HepG2 (cell line): ENCODE data around the gene FSD2. TPM values are rescaled to one million over a fixed set of nuclear protein-coding genes. Genes with fewer than 3 reads are reported as not detected.

ENCODE experiments used
- ATAC-seq: fragments of 200-7000 bp; cut with Tn5 transposase; 3 replicates; pipeline ENCODE4 v1.9.1; 2020; ENCODE audit warnings: mild to moderate bottlenecking, moderate library complexity
- BruUV-seq: library from RNA; stranded (reverse); fragments of 400-500 nt; replicated peaks from 2 replicates; lab custom pipeline; 2021; lab: Mats Ljungman, UMichigan
- CTCF ChIA-PET: fragments of 300-600 bp; formaldehyde crosslinking; extraction: SDS; loops from one replicate; lab custom pipeline; 2021; ENCODE audit warnings: low total read pairs, inconsistent platforms, low intra/inter-chr PET ratio; lab: Yijun Ruan, JAX
- POLR2A ChIA-PET: fragments of 350-600 bp; sonication (Branson Sonifier 250); formaldehyde crosslinking; loops from one replicate; lab custom pipeline; 2020; ENCODE audit warnings: antibody characterized with exemption, inconsistent platforms; lab: Yijun Ruan, JAX
- DNase-seq: peaks from one replicate; pipeline ENCODE4 v3.0.0-alpha.2; 2015; ENCODE audit warnings: low spot score
- FAIRE-seq: peaks from 3 replicates; lab custom pipeline; 2011; peaks lifted over from hg19 to GRCh38; lab: Jason Lieb, UNC
- H2AFZ ChIP-seq: one replicate; pipeline ENCODE4 v1.6.1; 2011; ENCODE audit warnings: low read length, inconsistent platforms
- H3K27ac ChIP-seq: fragments of 300-600 bp; 3 replicates; pipeline ENCODE4 v1.8.0; 2011; ENCODE audit warnings: mixed run types, mild to moderate bottlenecking, mixed read lengths, low read length, inconsistent platforms; ENCODE audit not compliant: insufficient read depth; ENCODE audit errors: extremely low read length
- H3K27me3 ChIP-seq, 2 experiments: fragments of 200-600 bp in 1 of 2; 2 replicates in 1 of 2; 3 replicates in 1 of 2; pipeline versions ENCODE4 v1.6.0 to v1.8.0; 2011; ENCODE audit warnings: low read length in 2 of 2, mild to moderate bottlenecking in 2 of 2, moderate library complexity in 2 of 2, inconsistent platforms in 1 of 2; ENCODE audit not compliant: insufficient read depth in 2 of 2, control insufficient read depth in 1 of 2
- H3K36me3 ChIP-seq, 2 experiments: fragments of 200-600 bp in 1 of 2; replicated peaks in 1 of 2; 2 replicates in 1 of 2; 3 replicates in 1 of 2; pipeline versions ENCODE4 v1.5.1 to v1.8.0; 2011; ENCODE audit warnings: low read length in 2 of 2, inconsistent platforms in 1 of 2; ENCODE audit not compliant: insufficient read depth in 2 of 2, control insufficient read depth in 1 of 2
- H3K4me1 ChIP-seq: 2 replicates; pipeline ENCODE4 v1.5.1; 2012; ENCODE audit warnings: low read length, inconsistent platforms; ENCODE audit not compliant: insufficient read depth
- H3K4me2 ChIP-seq: 2 replicates; pipeline ENCODE4 v1.6.0; 2011; ENCODE audit warnings: low read depth, low read length, inconsistent platforms
- H3K4me3 ChIP-seq, 3 experiments: fragments of 200-600 bp in 1 of 3; sonication (generic), shearing (Covaris generic) in 1 of 3; replicated peaks in 1 of 3; 2 replicates each; pipeline ENCODE4 v1.5.1; 2011 to 2016; ENCODE audit warnings: low read length in 3 of 3, inconsistent platforms in 2 of 3, low read depth in 2 of 3, mild to moderate bottlenecking in 2 of 3, control low read depth in 1 of 3, mixed read lengths in 1 of 3; ENCODE audit not compliant: insufficient read depth in 1 of 3
- H3K79me2 ChIP-seq: one replicate; pipeline ENCODE4 v1.6.1; 2011; ENCODE audit warnings: low read length, inconsistent platforms; ENCODE audit not compliant: insufficient read depth
- H3K9ac ChIP-seq: 2 replicates; pipeline ENCODE4 v1.6.0; 2011; ENCODE audit warnings: mild to moderate bottlenecking, low read depth, low read length, inconsistent platforms; ENCODE audit not compliant: insufficient read depth
- H3K9me3 ChIP-seq: 2 replicates; pipeline ENCODE4 v1.5.1; 2012; ENCODE audit warnings: mild to moderate bottlenecking, low read length
- H4K20me1 ChIP-seq: 2 replicates; pipeline ENCODE4 v1.6.0; 2011; ENCODE audit warnings: inconsistent platforms, mild to moderate bottlenecking, low read length, moderate library complexity; ENCODE audit not compliant: insufficient read depth
- CCAR2 ChIP-seq: fragments of 200-400 bp; formaldehyde crosslinking; optimal IDR thresholded peaks from 2 replicates; pipeline ENCODE3; 2018; ENCODE audit warnings: low read depth, mild to moderate bottlenecking, low read length, moderate library complexity
- NFYB ChIP-seq: sonication (generic); formaldehyde crosslinking; IDR thresholded peaks from 2 replicates; pipeline ENCODE4 v1.4.0; 2020; ENCODE audit warnings: missing genetic modification reagents
- NR2F2 ChIP-seq: IDR thresholded peaks from 2 replicates; pipeline ENCODE4 v1.6.1; 2012; ENCODE audit warnings: low read depth, inconsistent platforms, borderline replicate concordance
- ZNF121 ChIP-seq: sonication (generic); formaldehyde crosslinking; IDR thresholded peaks from 2 replicates; pipeline ENCODE4 v1.5.0; 2020; ENCODE audit warnings: mild to moderate bottlenecking, missing genetic modification reagents
- WGBS: methylation state at CpG from one replicate; pipeline ENCODE4 v1.1.6; 2017; ENCODE audit warnings: low lambda C conversion rate; 5-methylcytosine and 5-hydroxymethylcytosine counted together
- in situ Hi-C: cut with HindIII; loops from 2 replicates; pipeline ENCODE4 v1.10.0; 2017; ENCODE audit warnings: low pct_unique_long_range_greater_than_20kb; ENCODE audit not compliant: extremely low pct_ligation_motif_present
- intact Hi-C: fragments of 100-400 bp; cut with micrococcal nuclease; formaldehyde crosslinking; loops from one replicate; pipeline ENCODE4 v1.10.0; 2022; ENCODE audit not compliant: unreplicated experiment
- polyA plus RNA-seq, 8 experiments: library from polyadenylated mRNA; depleted of rRNA in 3 of 8; stranded (reverse) in 7 of 8; unstranded in 1 of 8; fragments of >200 nt; fragmentation: Illumina TruSeq in 4 of 8; extraction: Trizol in 4 of 8; gene quantifications; 2 replicates each; pipeline versions ENCODE4 v1.2.1 to v1.2.3, GENCODE V29; 2011 to 2016; ENCODE audit warnings: low read depth in 4 of 8, missing spikeins in 1 of 8, mixed read lengths in 1 of 8; ENCODE audit not compliant: insufficient read depth in 1 of 8
- total RNA-seq, 5 experiments: library from RNA; depleted of rRNA; stranded (reverse); fragments of >200 nt; fragmentation: Illumina TruSeq; extraction: Trizol; gene quantifications; 2 replicates each; pipeline ENCODE4 v1.2.3, GENCODE V29; 2016; ENCODE audit warnings: low read depth in 1 of 5
- TF ChIP-seq, protein P1 (sequence below): sonication (generic); formaldehyde crosslinking; IDR thresholded peaks from one replicate; pipeline ENCODE4 v1.5.1; 2020; ENCODE audit warnings: mild to moderate bottlenecking, missing genetic modification reagents; ENCODE audit errors: not compliant biosample characterization

FSD2 gene
- total and polyA plus RNA-seq, 2 of the 13 experiments (the other 11 are each of a cell fraction or from before 2014, with no cell fraction given), result not detected

DNA sequence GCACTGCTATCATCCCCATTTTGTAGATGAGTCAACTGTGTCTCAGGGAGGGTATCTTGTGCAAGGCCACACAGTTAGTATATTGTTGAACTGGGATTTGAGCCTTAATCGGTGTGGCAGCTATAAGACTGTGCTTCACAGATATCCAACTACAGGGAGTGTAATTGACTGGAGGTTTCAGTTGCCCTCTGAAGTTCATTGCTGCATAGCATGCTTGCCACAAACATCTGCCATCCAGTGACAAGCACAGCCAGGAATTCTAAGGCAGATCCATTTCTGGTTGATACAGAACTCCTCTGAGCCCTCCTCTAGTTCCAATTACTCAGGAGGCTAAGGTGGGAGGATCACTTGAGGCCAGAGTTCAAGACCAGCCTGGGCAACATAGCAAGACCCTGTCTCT lies 16.4 kb downstream of the FSD2 start:
- WGBS, result 33% methylated on average over 1 of the region's 1 CpG
- Histone ChIP-seq H3K79me2 (no peaks in the 10 kb centered on the region), H3K4me2 (no peak overlapping the region), H3K4me3 (no peak overlapping the region), H3K27me3 (no peaks in the 10 kb centered on the region), H4K20me1 (no peaks in the 10 kb centered on the region), H3K27ac (no peak overlapping the region), H3K4me1 (no peaks in the 10 kb centered on the region; the same call in 1 of the 2 replicates), H2AFZ (no peak overlapping the region), H3K9me3 (no peaks in the 10 kb centered on the region), H3K9ac (no peak overlapping the region), H3K36me3 (no peaks in the 10 kb centered on the region)
- DNase-seq, result no peak
- POLR2A ChIA-PET, result no interaction called here
- TF ChIP-seq ZNF121 (CRISPR knock-in tag) (peak; percentile 40; the same call in 1 of the 2 replicates), NR2F2 (no peak), NFYB (CRISPR knock-in tag) (no peak), CCAR2 (no peak)
- TF ChIP-seq, protein P1, sequence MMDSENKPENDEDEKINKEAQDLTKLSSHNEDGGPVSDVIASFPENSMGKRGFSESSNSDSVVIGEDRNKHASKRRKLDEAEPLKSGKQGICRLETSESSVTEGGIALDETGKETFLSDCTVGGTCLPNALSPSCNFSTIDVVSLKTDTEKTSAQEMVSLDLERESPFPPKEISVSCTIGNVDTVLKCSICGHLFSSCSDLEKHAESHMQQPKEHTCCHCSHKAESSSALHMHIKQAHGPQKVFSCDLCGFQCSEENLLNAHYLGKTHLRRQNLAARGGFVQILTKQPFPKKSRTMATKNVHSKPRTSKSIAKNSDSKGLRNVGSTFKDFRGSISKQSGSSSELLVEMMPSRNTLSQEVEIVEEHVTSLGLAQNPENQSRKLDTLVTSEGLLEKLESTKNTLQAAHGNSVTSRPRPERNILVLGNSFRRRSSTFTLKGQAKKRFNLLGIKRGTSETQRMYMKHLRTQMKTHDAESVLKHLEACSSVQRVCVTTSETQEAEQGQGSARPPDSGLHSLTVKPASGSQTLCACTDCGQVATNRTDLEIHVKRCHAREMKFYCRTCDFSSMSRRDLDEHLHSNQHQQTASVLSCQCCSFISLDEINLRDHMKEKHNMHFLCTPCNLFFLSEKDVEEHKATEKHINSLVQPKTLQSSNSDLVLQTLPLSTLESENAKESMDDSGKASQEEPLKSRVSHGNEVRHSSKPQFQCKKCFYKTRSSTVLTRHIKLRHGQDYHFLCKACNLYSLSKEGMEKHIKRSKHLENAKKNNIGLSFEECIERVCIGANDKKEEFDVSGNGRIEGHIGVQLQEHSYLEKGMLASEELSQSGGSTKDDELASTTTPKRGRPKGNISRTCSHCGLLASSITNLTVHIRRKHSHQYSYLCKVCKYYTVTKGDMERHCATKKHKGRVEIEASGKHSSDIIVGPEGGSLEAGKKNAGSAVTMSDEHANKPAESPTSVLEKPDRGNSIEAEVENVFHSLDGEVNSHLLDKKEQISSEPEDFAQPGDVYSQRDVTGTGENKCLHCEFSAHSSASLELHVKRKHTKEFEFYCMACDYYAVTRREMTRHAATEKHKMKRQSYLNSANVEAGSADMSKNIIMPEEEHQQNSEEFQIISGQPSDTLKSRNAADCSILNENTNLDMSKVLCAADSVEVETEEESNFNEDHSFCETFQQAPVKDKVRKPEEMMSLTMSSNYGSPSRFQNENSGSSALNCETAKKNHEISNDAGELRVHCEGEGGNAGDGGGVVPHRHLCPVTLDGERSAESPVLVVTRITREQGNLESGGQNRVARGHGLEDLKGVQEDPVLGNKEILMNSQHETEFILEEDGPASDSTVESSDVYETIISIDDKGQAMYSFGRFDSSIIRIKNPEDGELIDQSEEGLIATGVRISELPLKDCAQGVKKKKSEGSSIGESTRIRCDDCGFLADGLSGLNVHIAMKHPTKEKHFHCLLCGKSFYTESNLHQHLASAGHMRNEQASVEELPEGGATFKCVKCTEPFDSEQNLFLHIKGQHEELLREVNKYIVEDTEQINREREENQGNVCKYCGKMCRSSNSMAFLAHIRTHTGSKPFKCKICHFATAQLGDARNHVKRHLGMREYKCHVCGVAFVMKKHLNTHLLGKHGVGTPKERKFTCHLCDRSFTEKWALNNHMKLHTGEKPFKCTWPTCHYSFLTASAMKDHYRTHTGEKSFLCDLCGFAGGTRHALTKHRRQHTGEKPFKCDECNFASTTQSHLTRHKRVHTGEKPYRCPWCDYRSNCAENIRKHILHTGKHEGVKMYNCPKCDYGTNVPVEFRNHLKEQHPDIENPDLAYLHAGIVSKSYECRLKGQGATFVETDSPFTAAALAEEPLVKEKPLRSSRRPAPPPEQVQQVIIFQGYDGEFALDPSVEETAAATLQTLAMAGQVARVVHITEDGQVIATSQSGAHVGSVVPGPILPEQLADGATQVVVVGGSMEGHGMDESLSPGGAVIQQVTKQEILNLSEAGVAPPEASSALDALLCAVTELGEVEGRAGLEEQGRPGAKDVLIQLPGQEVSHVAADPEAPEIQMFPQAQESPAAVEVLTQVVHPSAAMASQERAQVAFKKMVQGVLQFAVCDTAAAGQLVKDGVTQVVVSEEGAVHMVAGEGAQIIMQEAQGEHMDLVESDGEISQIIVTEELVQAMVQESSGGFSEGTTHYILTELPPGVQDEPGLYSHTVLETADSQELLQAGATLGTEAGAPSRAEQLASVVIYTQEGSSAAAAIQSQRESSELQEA (CRISPR knock-in tag), result no peak
- FAIRE-seq, result no peak
- CTCF ChIA-PET, result no interaction called here
- BruUV-seq, result no TSS peak
- intact Hi-C loops, result no loop called here
- in situ Hi-C loops, result no loop called here
- no peak for ATAC-seq
